Neuronal stem cell (in vitro differentiated cells): ENCODE data around the gene GRIK3.

Source experiments
- DNase-seq: peaks from one replicate; pipeline ENCODE4 v3.0.0-alpha.2; 2013; ENCODE audit warnings: low spot score
- H2AFZ ChIP-seq: one replicate; pipeline ENCODE4 v1.6.1; 2013; ENCODE audit warnings: mild to moderate bottlenecking, low read length, inconsistent platforms
- H2AK5ac ChIP-seq: 2 replicates; pipeline ENCODE4 v1.6.1; 2013; ENCODE audit warnings: low read depth, mild to moderate bottlenecking, inconsistent platforms, low read length, moderate library complexity, mixed read lengths
- H2BK120ac ChIP-seq: 2 replicates; pipeline ENCODE4 v1.6.1; 2013; ENCODE audit warnings: low read depth, mild to moderate bottlenecking, inconsistent platforms, low read length, moderate library complexity, mixed read lengths
- H2BK12ac ChIP-seq: one replicate; pipeline ENCODE4 v1.6.1; 2013; ENCODE audit warnings: low read length, inconsistent platforms
- H2BK15ac ChIP-seq: 2 replicates; pipeline ENCODE4 v1.6.1; 2013; ENCODE audit warnings: mild to moderate bottlenecking, low read length, inconsistent platforms, mixed read lengths
- H2BK5ac ChIP-seq: one replicate; pipeline ENCODE4 v1.6.1; 2013; ENCODE audit warnings: inconsistent platforms, mild to moderate bottlenecking, low read length, moderate library complexity
- H3K14ac ChIP-seq: one replicate; pipeline ENCODE4 v1.6.1; 2013; ENCODE audit warnings: low read length, inconsistent platforms
- H3K18ac ChIP-seq: 2 replicates; pipeline ENCODE4 v1.6.1; 2013; ENCODE audit warnings: low read length, inconsistent platforms
- H3K23ac ChIP-seq: 2 replicates; pipeline ENCODE4 v1.6.1; 2013; ENCODE audit warnings: low read depth, mild to moderate bottlenecking, mixed read lengths, low read length, inconsistent platforms; ENCODE audit not compliant: poor library complexity
- H3K27ac ChIP-seq: replicated peaks from 3 replicates; pipeline ENCODE4 v1.5.1; 2013; ENCODE audit warnings: low read length, inconsistent platforms
- H3K27me3 ChIP-seq, 3 experiments: 2 replicates each; pipeline ENCODE4 v1.6.1; 2013; ENCODE audit warnings: low read length in 3 of 3, mild to moderate bottlenecking in 2 of 3, inconsistent platforms in 1 of 3, low read depth in 1 of 3, mixed read lengths in 1 of 3, moderate library complexity in 1 of 3; ENCODE audit not compliant: control insufficient read depth in 3 of 3, insufficient read depth in 3 of 3
- H3K36me3 ChIP-seq, 2 donors: replicated peaks in 1 of 2; 2 replicates each; pipeline ENCODE4 v1.6.1; 2013; ENCODE audit warnings: low read length in 2 of 2; ENCODE audit not compliant: control insufficient read depth in 2 of 2, insufficient read depth in 2 of 2
- H3K4ac ChIP-seq: 2 replicates; pipeline ENCODE4 v1.6.1; 2013; ENCODE audit warnings: inconsistent platforms, mild to moderate bottlenecking, low read length, moderate library complexity
- H3K4me1 ChIP-seq, 2 donors: 1 replicate in 1 of 2; 2 replicates in 1 of 2; pipeline ENCODE4 v1.6.1; 2013; ENCODE audit warnings: low read length in 2 of 2, low read depth in 1 of 2; ENCODE audit not compliant: control insufficient read depth in 2 of 2, insufficient read depth in 1 of 2
- H3K4me2 ChIP-seq: one replicate; pipeline ENCODE4 v1.6.1; 2013; ENCODE audit warnings: mild to moderate bottlenecking, low read length, inconsistent platforms; ENCODE audit not compliant: insufficient read depth, poor library complexity, severe bottlenecking
- H3K4me3 ChIP-seq, 2 donors: 2 replicates each; pipeline ENCODE4 v1.5.1; 2013; ENCODE audit warnings: low read length in 2 of 2, mild to moderate bottlenecking in 2 of 2, inconsistent platforms in 1 of 2, moderate library complexity in 1 of 2
- H3K79me1 ChIP-seq: one replicate; pipeline ENCODE4 v1.6.1; 2013; ENCODE audit warnings: low read depth, mild to moderate bottlenecking, inconsistent platforms, low read length, moderate library complexity
- H3K9ac ChIP-seq: one replicate; pipeline ENCODE4 v1.6.1; 2013; ENCODE audit warnings: mild to moderate bottlenecking, low read depth, low read length, inconsistent platforms; ENCODE audit not compliant: poor library complexity
- H3K9me3 ChIP-seq, 2 donors: replicated peaks in 1 of 2; 2 replicates each; pipeline versions ENCODE3 to v1.6.1; 2013; ENCODE audit warnings: low read length in 2 of 2, mild to moderate bottlenecking in 2 of 2, inconsistent platforms in 1 of 2, low read depth in 1 of 2, mixed read lengths in 1 of 2, moderate library complexity in 1 of 2; ENCODE audit not compliant: control insufficient read depth in 2 of 2, insufficient read depth in 1 of 2
- H4K8ac ChIP-seq: one replicate; pipeline ENCODE4 v1.6.1; 2013; ENCODE audit warnings: low read depth, mild to moderate bottlenecking, inconsistent platforms, low read length, moderate library complexity
- H4K91ac ChIP-seq: one replicate; pipeline ENCODE4 v1.6.1; 2013; ENCODE audit warnings: low read length, low read depth, mild to moderate bottlenecking, inconsistent platforms; ENCODE audit not compliant: poor library complexity
- WGBS, 2 donors: extraction: QIAGEN DNeasy Blood & Tissue Kit; methylation state at CpG; one replicate each; pipeline ENCODE4 v1.1.7; 2013; ENCODE audit warnings: missing lambda C conversion rate in 2 of 2, mixed read lengths in 1 of 2; ENCODE audit not compliant: insufficient read length in 2 of 2, insufficient replicate concordance in 1 of 2; ENCODE audit errors: extremely low coverage in 2 of 2; 5-methylcytosine and 5-hydroxymethylcytosine counted together

GRIK3 gene

GRCh38 chr1:36765785-36766300 is 268.5 kb downstream of the GRIK3 start:
- H3K27ac ChIP-seq = no peak overlapping the region

GRCh38 chr1:36764798-36765197 is 269.5 kb downstream of the GRIK3 start:
- Histone ChIP-seq H3K9me3 (no peaks in the 10 kb centered on the region), H3K79me1 (no peaks in the 10 kb centered on the region), H2AK5ac (peak overlapping the region; percentile 60), H2BK120ac (no peak overlapping the region), H3K23ac (no peak overlapping the region), H3K36me3 (no peaks in the 10 kb centered on the region), H4K91ac (no peak overlapping the region), H3K14ac (no peak overlapping the region), H3K4me3 (no peak overlapping the region), H3K18ac (peak overlapping the region; percentile 68), H2BK12ac (no peak overlapping the region), H3K27ac (no peak overlapping the region), H2BK15ac (no peak overlapping the region), H3K9ac (no peak overlapping the region), H2AFZ (no peak overlapping the region), H3K4ac (no peak overlapping the region), H3K4me2 (no peak overlapping the region), H3K4me1 (peaks cover 0 to 23% of the 10 kb centered on the region in 2 donors), H3K27me3 (peaks cover 0 to 5% (median 0%) of the 10 kb centered on the region in 3 experiments), H4K8ac (no peak overlapping the region), H2BK5ac (no peak overlapping the region)
- DNase-seq = no peak
- no CpG with 5 or more reads among the region's 2 CpGs for WGBS, 2 donors

More at GRCh38 chr1:36765785-36766300, 268.5 kb downstream of the GRIK3 start:
- Histone ChIP-seq H3K18ac (peak overlapping the region; percentile 67), H4K8ac (no peak overlapping the region), H3K4me1 (peaks cover 0 to 27% of the 10 kb centered on the region in 2 donors), H3K14ac (no peak overlapping the region), H3K23ac (no peak overlapping the region), H3K4ac (no peak overlapping the region), H2BK5ac (no peak overlapping the region), H2BK12ac (no peak overlapping the region), H2BK120ac (no peak overlapping the region), H2AFZ (no peak overlapping the region), H3K36me3 (no peaks in the 10 kb centered on the region), H3K9ac (no peak overlapping the region), H2BK15ac (no peak overlapping the region), H3K79me1 (no peaks in the 10 kb centered on the region), H3K4me3 (no peak overlapping the region), H3K27me3 (peaks cover 0 to 10% (median 0%) of the 10 kb centered on the region in 3 experiments), H4K91ac (peak overlapping the region; percentile 35), H2AK5ac (no peak overlapping the region), H3K4me2 (peak overlapping the region; percentile 20), H3K9me3 (no peaks in the 10 kb centered on the region)
- WGBS, 2 donors = no CpG with 5 or more reads among the region's 5 CpGs
- no peak for DNase-seq

GRCh38 chr1:36763771-36764170 is 270.5 kb downstream of the GRIK3 start:
- peaks cover 0 to 23% of the 10 kb centered on the region in 2 donors for H3K4me1 ChIP-seq
- no peaks in the 10 kb centered on the region for H3K36me3 ChIP-seq
- no peaks in the 10 kb centered on the region for H3K79me1 ChIP-seq
- peaks cover 0 to 4% of the 10 kb centered on the region in 2 donors for H3K9me3 ChIP-seq
- no peak overlapping the region for H3K4ac ChIP-seq
- H2BK12ac ChIP-seq = no peak overlapping the region
- WGBS, 2 donors = no CpG with 5 or more reads among the region's 10 CpGs
- H2BK15ac ChIP-seq = no peak overlapping the region
- H4K8ac ChIP-seq = no peak overlapping the region
- no peak overlapping the region for H3K14ac ChIP-seq
- no peak for DNase-seq
- no peaks in the 10 kb centered on the region for H3K27me3 ChIP-seq
- H3K9ac ChIP-seq = no peak overlapping the region
- H2BK5ac ChIP-seq = no peak overlapping the region
- H3K4me2 ChIP-seq = no peak overlapping the region
- no peak overlapping the region for H4K91ac ChIP-seq
- peak overlapping the region; percentile 15 for H3K18ac ChIP-seq
- no peak overlapping the region for H3K23ac ChIP-seq
- no peak overlapping the region for H2AFZ ChIP-seq
- H2AK5ac ChIP-seq = no peak overlapping the region
- H3K4me3 ChIP-seq = no peak overlapping the region
- H3K27ac ChIP-seq = no peak overlapping the region
- H2BK120ac ChIP-seq = no peak overlapping the region

GRCh38 chr1:36762174-36762573 is 272.1 kb downstream of the GRIK3 start:
- Histone ChIP-seq H3K27me3 (no peaks in the 10 kb centered on the region), H3K4me1 (peaks cover 0 to 23% of the 10 kb centered on the region in 2 donors), H2AK5ac (no peak overlapping the region), H3K18ac (peak overlapping the region; percentile 24), H3K79me1 (no peaks in the 10 kb centered on the region), H4K91ac (no peak overlapping the region), H2BK15ac (peak overlapping the region; percentile 56), H3K4ac (no peak overlapping the region), H3K9ac (no peak overlapping the region), H2BK5ac (no peak overlapping the region), H3K27ac (no peak overlapping the region), H2BK120ac (no peak overlapping the region), H4K8ac (no peak overlapping the region), H2BK12ac (peak overlapping the region; percentile 7), H3K4me3 (peak overlapping the region in 1 of 2 donors; percentile 30), H3K23ac (no peak overlapping the region), H3K36me3 (no peaks in the 10 kb centered on the region), H3K14ac (peak overlapping the region; percentile 66), H3K9me3 (peaks cover 0 to 4% of the 10 kb centered on the region in 2 donors), H3K4me2 (no peak overlapping the region), H2AFZ (no peak overlapping the region)
- DNase-seq = no peak
- WGBS, 2 donors = no CpG with 5 or more reads among the region's 3 CpGs
